NOMO-1 treated with dmso at 0.1 percent for 144 hours (cell line): ENCODE data around the gene CASP5.
"Not testable (repeated sequence)": the region's sequence is repeated elsewhere in the genome, so short reads cannot be mapped to it uniquely, and the experiment has no call there.

Experiments used
- DNase-seq: peaks from one replicate; lab custom pipeline; 2025; ENCODE audit not compliant: unreplicated experiment; lab: John Stamatoyannopoulos, UW

CASP5 gene

GRCh38 chr11:105033781-105034180, 10.8 kb upstream of the CASP5 start:
- no peak for DNase-seq

GRCh38 chr11:105033343-105033742, 10.4 kb upstream of the CASP5 start:
- DNase-seq: no peak

GRCh38 chr11:105032495-105032894, 9.5 kb upstream of the CASP5 start:
- DNase-seq: no peak

- DNase-seq: no peak
These were observed 4.7 kb upstream of the CASP5 start for GRCh38 chr11:105027678-105028077.

- no peak for DNase-seq
These were observed 1.4 kb upstream of the CASP5 start for GRCh38 chr11:105024394-105024793.

- no peak for DNase-seq
These were observed 441 bp downstream of the CASP5 start for GRCh38 chr11:105022527-105022926.

GRCh38 chr11:105007463-105007862, 15.5 kb downstream of the CASP5 start:
- DNase-seq: no peak

- DNase-seq: no peak
These were observed 17.5 kb downstream of the CASP5 start for GRCh38 chr11:105005451-105005845.

GRCh38 chr11:105004021-105004420, 18.9 kb downstream of the CASP5 start:
- no peak for DNase-seq

GRCh38 chr11:105003151-105003550, 19.8 kb downstream of the CASP5 start:
- DNase-seq: no peak

GRCh38 chr11:105000797-105001196, 22.2 kb downstream of the CASP5 start:
- no peak for DNase-seq

GRCh38 chr11:105000167-105000566, 22.8 kb downstream of the CASP5 start:
- no peak for DNase-seq

GRCh38 chr11:104999721-105000120, 23.2 kb downstream of the CASP5 start:
- no peak for DNase-seq

- no peak for DNase-seq
These were observed 25.7 kb downstream of the CASP5 start for GRCh38 chr11:104997288-104997687.

GRCh38 chr11:104995001-104995408, 28.0 kb downstream of the CASP5 start:
- DNase-seq: no peak

- no peak for DNase-seq
These were observed 30.2 kb downstream of the CASP5 start for GRCh38 chr11:104992781-104993180.

- DNase-seq: no peak
These were observed 31.0 kb downstream of the CASP5 start for GRCh38 chr11:104991994-104992393.

GRCh38 chr11:104984808-104985207, 38.2 kb downstream of the CASP5 start:
- DNase-seq: no peak

GRCh38 chr11:104979839-104980238, 43.1 kb downstream of the CASP5 start:
- DNase-seq: no peak

GRCh38 chr11:104973616-104974015, 49.4 kb downstream of the CASP5 start:
- no peak for DNase-seq

- DNase-seq: not testable (repeated sequence)
These were observed 50.0 kb downstream of the CASP5 start for GRCh38 chr11:104972924-104973323.

GRCh38 chr11:104970756-104971155, 52.2 kb downstream of the CASP5 start:
- no peak for DNase-seq

- no peak for DNase-seq
These were observed 53.9 kb downstream of the CASP5 start for GRCh38 chr11:104968856-104969776.
